GM19023 (cell line): ENCODE measurements around the gene TNRC6C.

Source experiments
- ATAC-seq: cut with Tn5 transposase; IDR thresholded peaks from one replicate; pipeline ENCODE4 v1.9.1; 2021; ENCODE audit warnings: mild to moderate bottlenecking, moderate library complexity; ENCODE audit not compliant: unreplicated experiment

The TNRC6C gene

DNA sequence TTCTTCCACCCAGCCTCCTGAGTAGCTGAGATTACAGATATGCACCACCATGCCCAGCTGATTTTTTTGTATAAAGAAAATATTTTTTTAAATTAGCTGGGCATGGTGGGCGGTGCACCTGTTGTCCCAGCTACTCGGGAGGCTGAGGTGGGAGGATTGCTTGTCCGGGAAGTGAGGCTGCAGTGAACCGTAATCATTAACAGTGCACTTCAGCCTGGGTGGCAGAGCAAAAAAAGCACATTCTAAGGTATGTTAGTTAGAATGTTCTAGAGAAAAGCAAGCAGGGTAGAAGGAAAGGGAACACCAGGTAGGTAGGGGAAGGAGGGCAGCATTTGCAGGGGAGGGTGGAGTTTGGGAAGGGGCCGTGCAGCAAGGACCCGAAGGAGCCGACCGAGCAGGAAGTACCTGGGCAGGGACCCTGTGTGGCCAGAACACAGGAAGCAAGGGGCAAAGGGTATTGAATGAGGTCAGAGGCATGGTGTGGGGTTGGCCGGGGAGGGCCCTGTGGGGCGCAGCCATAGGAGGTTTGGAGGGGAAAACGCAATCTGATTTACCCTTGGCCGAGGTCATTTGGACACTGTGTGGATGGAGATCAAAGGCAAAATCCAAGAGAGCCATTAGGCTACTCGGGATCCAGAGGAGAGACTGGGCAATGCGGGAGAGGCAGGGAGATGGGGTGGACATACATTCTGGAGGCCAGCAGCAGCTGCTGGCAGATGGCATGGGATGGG, 189.9 kb downstream of the TNRC6C start:
- ATAC-seq, result no peak

DNA sequence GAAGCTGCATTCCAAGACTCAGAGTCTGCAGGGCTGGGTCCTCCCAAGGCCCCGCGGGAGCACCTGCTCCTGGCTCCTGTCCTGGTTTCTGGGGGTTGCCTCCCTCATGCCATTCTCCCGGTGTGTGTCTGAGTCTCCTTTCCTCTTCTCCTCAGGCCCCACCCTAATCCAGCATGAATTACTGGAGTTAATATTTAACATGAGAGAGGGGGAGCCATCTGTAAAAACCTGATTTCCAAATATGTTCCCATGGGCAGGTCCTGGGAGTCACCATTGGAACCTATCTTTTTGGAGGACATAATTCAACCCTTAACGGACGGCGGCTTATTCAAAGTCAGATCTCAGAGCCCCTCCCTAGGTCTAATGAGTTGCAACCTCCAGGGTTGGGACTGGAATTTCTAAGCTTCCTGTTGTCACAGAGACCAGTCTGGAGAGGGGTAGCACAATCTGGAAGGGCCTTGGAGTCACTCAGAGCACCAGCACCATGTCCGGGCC, 193.1 kb downstream of the TNRC6C start:
- ATAC-seq, result no peak

DNA sequence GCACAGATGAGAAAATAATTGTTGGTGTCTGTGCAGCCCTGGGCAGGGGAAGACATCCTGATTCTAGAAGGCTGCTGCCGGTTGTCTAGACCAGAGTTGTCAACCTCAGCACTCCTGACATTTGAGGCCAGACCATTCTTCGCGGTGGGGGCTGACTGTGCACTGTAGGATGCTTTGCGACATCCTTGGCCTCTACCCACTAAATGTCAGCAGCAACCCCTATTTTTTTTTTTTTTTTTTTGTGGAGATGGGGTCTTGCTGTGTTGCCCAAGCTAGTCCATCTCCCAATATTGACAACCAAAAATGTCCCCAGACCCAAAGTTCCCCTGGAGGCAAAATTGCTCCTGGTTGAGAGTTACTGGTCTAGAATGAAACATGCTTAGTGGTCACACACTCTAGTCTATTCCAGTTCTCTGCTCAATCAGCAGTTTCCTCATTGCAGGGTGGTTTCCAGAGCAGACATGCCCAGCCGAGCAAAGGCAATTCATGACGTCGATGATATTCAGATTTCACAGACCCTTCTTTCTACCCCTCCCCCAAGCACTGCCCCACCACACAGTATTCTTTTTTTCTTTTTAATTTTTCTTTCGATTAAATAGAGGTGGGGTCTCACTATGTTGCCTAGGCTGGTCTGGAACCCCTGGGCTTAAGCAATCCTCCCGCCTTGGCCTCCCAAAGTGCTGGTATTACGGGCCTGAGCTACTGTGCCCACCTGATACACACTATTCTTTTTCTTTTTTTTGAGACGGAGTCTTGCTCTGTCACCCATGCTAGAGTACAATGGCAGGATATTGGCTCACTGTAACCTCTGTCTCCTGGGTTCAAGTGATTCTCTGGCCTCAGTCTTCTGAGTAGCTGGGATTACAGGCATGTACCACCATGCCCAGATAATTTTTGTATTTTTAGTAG, 196.7 kb downstream of the TNRC6C start:
- ATAC-seq, result no peak
